ENCODE data around the gene CHKA. TPM values are rescaled to one million over a fixed set of nuclear protein-coding genes. Genes with fewer than 3 reads are reported as not detected.

Gene CHKA
- total and polyA plus RNA-seq, 2 experiments from 2014 or later, result 37.1 to 94.4 TPM

DNA sequence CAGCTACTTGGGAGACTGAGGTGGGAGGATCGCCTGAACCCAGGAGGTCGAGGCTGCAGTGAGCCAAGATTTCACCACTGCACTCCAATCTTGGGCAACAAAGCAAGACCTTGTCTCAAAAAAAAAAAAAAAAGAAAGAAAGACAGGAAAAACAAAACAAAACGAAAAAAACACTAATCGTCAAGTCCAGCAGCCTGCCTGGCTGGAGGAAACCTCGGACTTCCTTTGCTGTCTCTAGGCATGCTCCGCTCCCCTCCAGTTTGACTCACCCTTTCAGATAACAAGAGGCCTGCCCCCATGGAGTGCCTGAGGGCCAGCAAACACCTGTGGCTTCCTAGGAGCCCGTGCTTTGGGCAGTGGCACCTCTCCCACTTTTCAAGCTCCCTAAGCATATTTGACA is 28.8 kb upstream of the CHKA start:
- Mint-ChIP-seq H3K27me3 (ENCODE audit: insufficient read depth, low read depth, poor library complexity) (peaks cover 3% of the 10 kb centered on the region), H3K9me3 (no peaks in the 10 kb centered on the region; the same call in 2 of the 3 replicates), H3K36me3 (ENCODE audit: low read depth) (no peaks in the 10 kb centered on the region; the same call in 2 of the 3 replicates), H3K4me3 (no peak overlapping the region), H3K4me1 (no peaks in the 10 kb centered on the region; the same call in 2 of the 3 replicates), H3K27ac (no peak overlapping the region)
- TF ChIP-seq NANOG (IDR thresholded peaks at IDR 0.05; ENCODE audit: borderline replicate concordance), result no peak
- no peak for TF ChIP-seq ZNF114 (CRISPR knock-in tag; IDR thresholded peaks at IDR 0.05)
- no peak for TF ChIP-seq EZH2 (IDR thresholded peaks at IDR 0.05; ENCODE audit: low read depth, unreplicated experiment)
- no peak for TF ChIP-seq EZH2phosphoT487 (IDR thresholded peaks at IDR 0.05; ENCODE audit: unreplicated experiment)
- TF ChIP-seq, protein P1, sequence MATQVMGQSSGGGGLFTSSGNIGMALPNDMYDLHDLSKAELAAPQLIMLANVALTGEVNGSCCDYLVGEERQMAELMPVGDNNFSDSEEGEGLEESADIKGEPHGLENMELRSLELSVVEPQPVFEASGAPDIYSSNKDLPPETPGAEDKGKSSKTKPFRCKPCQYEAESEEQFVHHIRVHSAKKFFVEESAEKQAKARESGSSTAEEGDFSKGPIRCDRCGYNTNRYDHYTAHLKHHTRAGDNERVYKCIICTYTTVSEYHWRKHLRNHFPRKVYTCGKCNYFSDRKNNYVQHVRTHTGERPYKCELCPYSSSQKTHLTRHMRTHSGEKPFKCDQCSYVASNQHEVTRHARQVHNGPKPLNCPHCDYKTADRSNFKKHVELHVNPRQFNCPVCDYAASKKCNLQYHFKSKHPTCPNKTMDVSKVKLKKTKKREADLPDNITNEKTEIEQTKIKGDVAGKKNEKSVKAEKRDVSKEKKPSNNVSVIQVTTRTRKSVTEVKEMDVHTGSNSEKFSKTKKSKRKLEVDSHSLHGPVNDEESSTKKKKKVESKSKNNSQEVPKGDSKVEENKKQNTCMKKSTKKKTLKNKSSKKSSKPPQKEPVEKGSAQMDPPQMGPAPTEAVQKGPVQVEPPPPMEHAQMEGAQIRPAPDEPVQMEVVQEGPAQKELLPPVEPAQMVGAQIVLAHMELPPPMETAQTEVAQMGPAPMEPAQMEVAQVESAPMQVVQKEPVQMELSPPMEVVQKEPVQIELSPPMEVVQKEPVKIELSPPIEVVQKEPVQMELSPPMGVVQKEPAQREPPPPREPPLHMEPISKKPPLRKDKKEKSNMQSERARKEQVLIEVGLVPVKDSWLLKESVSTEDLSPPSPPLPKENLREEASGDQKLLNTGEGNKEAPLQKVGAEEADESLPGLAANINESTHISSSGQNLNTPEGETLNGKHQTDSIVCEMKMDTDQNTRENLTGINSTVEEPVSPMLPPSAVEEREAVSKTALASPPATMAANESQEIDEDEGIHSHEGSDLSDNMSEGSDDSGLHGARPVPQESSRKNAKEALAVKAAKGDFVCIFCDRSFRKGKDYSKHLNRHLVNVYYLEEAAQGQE (IDR thresholded peaks at IDR 0.05; ENCODE audit: unreplicated experiment), result no peak
- no peak for TF ChIP-seq STAT1 (IDR thresholded peaks at IDR 0.05; ENCODE audit: unreplicated experiment)
- TF ChIP-seq, protein P2, sequence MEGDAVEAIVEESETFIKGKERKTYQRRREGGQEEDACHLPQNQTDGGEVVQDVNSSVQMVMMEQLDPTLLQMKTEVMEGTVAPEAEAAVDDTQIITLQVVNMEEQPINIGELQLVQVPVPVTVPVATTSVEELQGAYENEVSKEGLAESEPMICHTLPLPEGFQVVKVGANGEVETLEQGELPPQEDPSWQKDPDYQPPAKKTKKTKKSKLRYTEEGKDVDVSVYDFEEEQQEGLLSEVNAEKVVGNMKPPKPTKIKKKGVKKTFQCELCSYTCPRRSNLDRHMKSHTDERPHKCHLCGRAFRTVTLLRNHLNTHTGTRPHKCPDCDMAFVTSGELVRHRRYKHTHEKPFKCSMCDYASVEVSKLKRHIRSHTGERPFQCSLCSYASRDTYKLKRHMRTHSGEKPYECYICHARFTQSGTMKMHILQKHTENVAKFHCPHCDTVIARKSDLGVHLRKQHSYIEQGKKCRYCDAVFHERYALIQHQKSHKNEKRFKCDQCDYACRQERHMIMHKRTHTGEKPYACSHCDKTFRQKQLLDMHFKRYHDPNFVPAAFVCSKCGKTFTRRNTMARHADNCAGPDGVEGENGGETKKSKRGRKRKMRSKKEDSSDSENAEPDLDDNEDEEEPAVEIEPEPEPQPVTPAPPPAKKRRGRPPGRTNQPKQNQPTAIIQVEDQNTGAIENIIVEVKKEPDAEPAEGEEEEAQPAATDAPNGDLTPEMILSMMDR (conservative IDR thresholded peaks at IDR 0.05; ENCODE audit: low read depth in 2 of 2), result no peak
- no peak for TF ChIP-seq POLR2AphosphoS5 (IDR thresholded peaks at IDR 0.05; ENCODE audit: low read depth)
- TF ChIP-seq, protein P3, sequence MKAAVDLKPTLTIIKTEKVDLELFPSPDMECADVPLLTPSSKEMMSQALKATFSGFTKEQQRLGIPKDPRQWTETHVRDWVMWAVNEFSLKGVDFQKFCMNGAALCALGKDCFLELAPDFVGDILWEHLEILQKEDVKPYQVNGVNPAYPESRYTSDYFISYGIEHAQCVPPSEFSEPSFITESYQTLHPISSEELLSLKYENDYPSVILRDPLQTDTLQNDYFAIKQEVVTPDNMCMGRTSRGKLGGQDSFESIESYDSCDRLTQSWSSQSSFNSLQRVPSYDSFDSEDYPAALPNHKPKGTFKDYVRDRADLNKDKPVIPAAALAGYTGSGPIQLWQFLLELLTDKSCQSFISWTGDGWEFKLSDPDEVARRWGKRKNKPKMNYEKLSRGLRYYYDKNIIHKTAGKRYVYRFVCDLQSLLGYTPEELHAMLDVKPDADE (IDR thresholded peaks at IDR 0.05), result no peak
- TF ChIP-seq, protein P4, sequence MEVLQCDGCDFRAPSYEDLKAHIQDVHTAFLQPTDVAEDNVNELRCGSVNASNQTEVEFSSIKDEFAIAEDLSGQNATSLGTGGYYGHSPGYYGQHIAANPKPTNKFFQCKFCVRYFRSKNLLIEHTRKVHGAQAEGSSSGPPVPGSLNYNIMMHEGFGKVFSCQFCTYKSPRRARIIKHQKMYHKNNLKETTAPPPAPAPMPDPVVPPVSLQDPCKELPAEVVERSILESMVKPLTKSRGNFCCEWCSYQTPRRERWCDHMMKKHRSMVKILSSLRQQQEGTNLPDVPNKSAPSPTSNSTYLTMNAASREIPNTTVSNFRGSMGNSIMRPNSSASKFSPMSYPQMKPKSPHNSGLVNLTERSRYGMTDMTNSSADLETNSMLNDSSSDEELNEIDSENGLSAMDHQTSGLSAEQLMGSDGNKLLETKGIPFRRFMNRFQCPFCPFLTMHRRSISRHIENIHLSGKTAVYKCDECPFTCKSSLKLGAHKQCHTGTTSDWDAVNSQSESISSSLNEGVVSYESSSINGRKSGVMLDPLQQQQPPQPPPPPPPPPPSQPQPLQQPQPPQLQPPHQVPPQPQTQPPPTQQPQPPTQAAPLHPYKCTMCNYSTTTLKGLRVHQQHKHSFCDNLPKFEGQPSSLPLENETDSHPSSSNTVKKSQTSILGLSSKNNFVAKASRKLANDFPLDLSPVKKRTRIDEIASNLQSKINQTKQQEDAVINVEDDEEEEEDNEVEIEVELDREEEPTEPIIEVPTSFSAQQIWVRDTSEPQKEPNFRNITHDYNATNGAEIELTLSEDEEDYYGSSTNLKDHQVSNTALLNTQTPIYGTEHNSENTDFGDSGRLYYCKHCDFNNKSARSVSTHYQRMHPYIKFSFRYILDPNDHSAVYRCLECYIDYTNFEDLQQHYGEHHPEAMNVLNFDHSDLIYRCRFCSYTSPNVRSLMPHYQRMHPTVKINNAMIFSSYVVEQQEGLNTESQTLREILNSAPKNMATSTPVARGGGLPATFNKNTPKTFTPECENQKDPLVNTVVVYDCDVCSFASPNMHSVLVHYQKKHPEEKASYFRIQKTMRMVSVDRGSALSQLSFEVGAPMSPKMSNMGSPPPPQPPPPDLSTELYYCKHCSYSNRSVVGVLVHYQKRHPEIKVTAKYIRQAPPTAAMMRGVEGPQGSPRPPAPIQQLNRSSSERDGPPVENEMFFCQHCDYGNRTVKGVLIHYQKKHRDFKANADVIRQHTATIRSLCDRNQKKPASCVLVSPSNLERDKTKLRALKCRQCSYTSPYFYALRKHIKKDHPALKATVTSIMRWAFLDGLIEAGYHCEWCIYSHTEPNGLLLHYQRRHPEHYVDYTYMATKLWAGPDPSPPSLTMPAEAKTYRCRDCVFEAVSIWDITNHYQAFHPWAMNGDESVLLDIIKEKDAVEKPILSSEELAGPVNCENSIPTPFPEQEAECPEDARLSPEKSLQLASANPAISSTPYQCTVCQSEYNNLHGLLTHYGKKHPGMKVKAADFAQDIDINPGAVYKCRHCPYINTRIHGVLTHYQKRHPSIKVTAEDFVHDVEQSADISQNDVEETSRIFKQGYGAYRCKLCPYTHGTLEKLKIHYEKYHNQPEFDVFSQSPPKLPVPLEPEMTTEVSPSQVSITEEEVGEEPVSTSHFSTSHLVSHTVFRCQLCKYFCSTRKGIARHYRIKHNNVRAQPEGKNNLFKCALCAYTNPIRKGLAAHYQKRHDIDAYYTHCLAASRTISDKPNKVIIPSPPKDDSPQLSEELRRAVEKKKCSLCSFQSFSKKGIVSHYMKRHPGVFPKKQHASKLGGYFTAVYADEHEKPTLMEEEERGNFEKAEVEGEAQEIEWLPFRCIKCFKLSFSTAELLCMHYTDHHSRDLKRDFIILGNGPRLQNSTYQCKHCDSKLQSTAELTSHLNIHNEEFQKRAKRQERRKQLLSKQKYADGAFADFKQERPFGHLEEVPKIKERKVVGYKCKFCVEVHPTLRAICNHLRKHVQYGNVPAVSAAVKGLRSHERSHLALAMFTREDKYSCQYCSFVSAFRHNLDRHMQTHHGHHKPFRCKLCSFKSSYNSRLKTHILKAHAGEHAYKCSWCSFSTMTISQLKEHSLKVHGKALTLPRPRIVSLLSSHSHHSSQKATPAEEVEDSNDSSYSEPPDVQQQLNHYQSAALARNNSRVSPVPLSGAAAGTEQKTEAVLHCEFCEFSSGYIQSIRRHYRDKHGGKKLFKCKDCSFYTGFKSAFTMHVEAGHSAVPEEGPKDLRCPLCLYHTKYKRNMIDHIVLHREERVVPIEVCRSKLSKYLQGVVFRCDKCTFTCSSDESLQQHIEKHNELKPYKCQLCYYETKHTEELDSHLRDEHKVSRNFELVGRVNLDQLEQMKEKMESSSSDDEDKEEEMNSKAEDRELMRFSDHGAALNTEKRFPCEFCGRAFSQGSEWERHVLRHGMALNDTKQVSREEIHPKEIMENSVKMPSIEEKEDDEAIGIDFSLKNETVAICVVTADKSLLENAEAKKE (CRISPR knock-in tag; IDR thresholded peaks at IDR 0.05), result no peak
- TF ChIP-seq ZNF331 (CRISPR knock-in tag; IDR thresholded peaks at IDR 0.05; ENCODE audit: low read depth), result no peak
- no peak for TF ChIP-seq JUNB (IDR thresholded peaks at IDR 0.05; ENCODE audit: unreplicated experiment)
- no peak for TF ChIP-seq CREB1 (CRISPR knock-in tag; IDR thresholded peaks at IDR 0.05; ENCODE audit: low read depth)
- Histone ChIP-seq H3K4me3 (no peak overlapping the region), H3K4me2 (no peak overlapping the region), H4K20me1 (replicated peaks; ENCODE audit: insufficient read depth) (no peaks in the 10 kb centered on the region), H3K27ac (ENCODE audit: low read depth) (0 out of 2 replicates have a peak overlapping the region, but pooled peaks have one; percentile 39), H3K4me1 (ENCODE audit: insufficient read depth) (no peaks in the 10 kb centered on the region), H3K27me3 (ENCODE audit: insufficient read depth) (no peaks in the 10 kb centered on the region), H3K9me2 (ENCODE audit: insufficient read depth) (no peaks in the 10 kb centered on the region), H3K79me2 (replicated peaks; ENCODE audit: insufficient read depth) (no peaks in the 10 kb centered on the region), H2AFZ (no peak overlapping the region), H3F3A (replicated peaks; ENCODE audit: low read depth) (no peaks in the 10 kb centered on the region), H3K36me3 (ENCODE audit: insufficient read depth) (no peaks in the 10 kb centered on the region)
- ATAC-seq (peak; percentile 41), DNase-seq (ENCODE audit: low spot score) (peak; percentile 39)
